H1 (cell line): ENCODE measurements around the gene MPND. TPM values are rescaled to one million over a fixed set of nuclear protein-coding genes. Genes with fewer than 3 reads are reported as not detected.

Source experiments
- CTCF ChIA-PET: fragments of 300-600 bp; sonication (Branson Sonifier 250); formaldehyde crosslinking; loops from one replicate; lab custom pipeline; 2021; ENCODE audit not compliant: partially characterized antibody; lab: Charles Lee
- POLR2A ChIA-PET: fragments of 300-600 bp; sonication (Branson Sonifier 250); formaldehyde crosslinking; loops from one replicate; lab custom pipeline; 2021; ENCODE audit warnings: inconsistent platforms; ENCODE audit not compliant: partially characterized antibody; lab: Charles Lee
- DNase-seq, 2 experiments: peaks; one replicate each; pipeline versions ENCODE4 v3.0.0 to v3.0.0-alpha.2; 2010 to 2022; ENCODE audit warnings: low spot score in 2 of 2, low read depth in 1 of 2, mixed read lengths in 1 of 2
- FAIRE-seq: peaks from 2 replicates; lab custom pipeline; 2011; peaks lifted over from hg19 to GRCh38; lab: Jason Lieb, UNC
- H2AFZ ChIP-seq: 2 replicates; pipeline ENCODE4 v1.8.1; 2012; ENCODE audit warnings: low read length, inconsistent platforms
- H2AK5ac ChIP-seq: 2 replicates; pipeline ENCODE4 v1.6.1; 2013; ENCODE audit warnings: low read depth, low read length
- H2BK120ac ChIP-seq: replicated peaks from 2 replicates; pipeline ENCODE3; 2013; ENCODE audit warnings: low read depth, low read length, inconsistent platforms
- H2BK12ac ChIP-seq: 2 replicates; pipeline ENCODE4 v1.6.1; 2013; ENCODE audit warnings: low read depth, low read length
- H2BK15ac ChIP-seq: 2 replicates; pipeline ENCODE4 v1.6.1; 2013; ENCODE audit warnings: low read length
- H2BK20ac ChIP-seq: 2 replicates; pipeline ENCODE4 v1.6.1; 2013; ENCODE audit warnings: low read length
- H2BK5ac ChIP-seq: 2 replicates; pipeline ENCODE4 v1.6.1; 2013; ENCODE audit warnings: low read depth, low read length
- H3K14ac ChIP-seq: 2 replicates; pipeline ENCODE4 v1.6.1; 2013; ENCODE audit warnings: inconsistent platforms; ENCODE audit not compliant: insufficient read length
- H3K18ac ChIP-seq: 2 replicates; pipeline ENCODE4 v1.6.1; 2013; ENCODE audit warnings: low read length; ENCODE audit errors: extremely low read depth
- H3K23ac ChIP-seq: 2 replicates; pipeline ENCODE4 v1.6.1; 2013; ENCODE audit warnings: inconsistent platforms; ENCODE audit not compliant: insufficient read length
- H3K23me2 ChIP-seq: 2 replicates; pipeline ENCODE4 v1.6.1; 2013; ENCODE audit warnings: low read depth, low read length
- H3K27ac ChIP-seq: 2 replicates; pipeline ENCODE4 v1.6.1; 2011; ENCODE audit warnings: low read depth, low read length, inconsistent platforms
- H3K27me3 ChIP-seq, 4 experiments: replicated peaks in 1 of 4; 1 replicate in 1 of 4; 2 replicates in 3 of 4; pipeline versions ENCODE4 v1.6.1 to v1.8.1; 2011 to 2013; ENCODE audit warnings: low read length in 3 of 4, mild to moderate bottlenecking in 3 of 4, inconsistent platforms in 2 of 4, mixed read lengths in 2 of 4, moderate library complexity in 1 of 4; ENCODE audit not compliant: control insufficient read depth in 3 of 4, insufficient read depth in 3 of 4; ENCODE audit errors: extremely low read depth in 1 of 4
- H3K36me3 ChIP-seq, 4 experiments: 2 replicates each; pipeline versions ENCODE4 v1.6.1 to v1.8.1; 2011 to 2013; ENCODE audit warnings: mild to moderate bottlenecking in 4 of 4, low read length in 3 of 4, moderate library complexity in 2 of 4, control low read depth in 1 of 4, inconsistent platforms in 1 of 4; ENCODE audit not compliant: insufficient read depth in 4 of 4, control insufficient read depth in 2 of 4
- H3K4ac ChIP-seq: replicated peaks from 2 replicates; pipeline ENCODE3; 2013; ENCODE audit warnings: low read length, low read depth, mixed read lengths, inconsistent platforms; ENCODE audit not compliant: insufficient read length
- H3K4me1 ChIP-seq, 4 experiments: replicated peaks in 1 of 4; 1 replicate in 1 of 4; 2 replicates in 3 of 4; pipeline versions ENCODE4 v1.6.1 to v1.8.1; 2011 to 2013; ENCODE audit warnings: low read length in 3 of 4, inconsistent platforms in 2 of 4, mixed read lengths in 1 of 4; ENCODE audit not compliant: insufficient read depth in 4 of 4, control insufficient read depth in 3 of 4
- H3K4me2 ChIP-seq, 2 experiments: 2 replicates each; pipeline versions ENCODE4 v1.6.1 to v1.8.1; 2011 to 2013; ENCODE audit warnings: low read depth in 2 of 2, low read length in 2 of 2, control low read depth in 1 of 2, inconsistent platforms in 1 of 2, mild to moderate bottlenecking in 1 of 2; ENCODE audit not compliant: insufficient read depth in 1 of 2
- H3K4me3 ChIP-seq, 4 experiments: fragments of 200-600, 300-600 bp in 1 of 4; sonication (generic), shearing (Covaris generic), sonication (Bioruptor Twin) in 1 of 4; 2 replicates each; pipeline versions ENCODE4 v1.5.1 to v1.8.1; 2011 to 2016; ENCODE audit warnings: low read length in 4 of 4, low read depth in 3 of 4, control low read depth in 2 of 4, inconsistent platforms in 2 of 4, mild to moderate bottlenecking in 2 of 4, mixed read lengths in 1 of 4, moderate library complexity in 1 of 4; ENCODE audit not compliant: insufficient read depth in 2 of 4; ENCODE audit errors: extremely low read depth in 1 of 4
- H3K56ac ChIP-seq: replicated peaks from 2 replicates; pipeline ENCODE3; 2013; ENCODE audit warnings: low read depth, mild to moderate bottlenecking, mixed read lengths, low read length, inconsistent platforms; ENCODE audit not compliant: insufficient read length
- H3K79me1 ChIP-seq: 2 replicates; pipeline ENCODE4 v1.6.1; 2013; ENCODE audit warnings: low read depth, low read length, control low read depth
- H3K79me2 ChIP-seq, 2 experiments: 2 replicates each; pipeline versions ENCODE4 v1.6.1 to v1.8.1; 2012 to 2013; ENCODE audit warnings: low read length in 2 of 2, mild to moderate bottlenecking in 2 of 2, inconsistent platforms in 1 of 2; ENCODE audit not compliant: insufficient read depth in 2 of 2, control insufficient read depth in 1 of 2
- H3K9ac ChIP-seq, 4 experiments: replicated peaks in 1 of 4; 1 replicate in 1 of 4; 2 replicates in 3 of 4; pipeline versions ENCODE4 v1.6.1 to v1.8.1; 2011 to 2013; ENCODE audit warnings: low read depth in 3 of 4, low read length in 3 of 4, control low read depth in 2 of 4, mild to moderate bottlenecking in 2 of 4, moderate library complexity in 2 of 4, inconsistent platforms in 1 of 4; ENCODE audit errors: extremely low read depth in 1 of 4
- H3K9me3 ChIP-seq, 2 experiments: 2 replicates each; pipeline versions ENCODE4 v1.6.1 to v1.8.1; 2012 to 2013; ENCODE audit warnings: mild to moderate bottlenecking in 2 of 2, moderate library complexity in 2 of 2, control low read depth in 1 of 2, inconsistent platforms in 1 of 2, low read depth in 1 of 2, low read length in 1 of 2, mixed read lengths in 1 of 2; ENCODE audit not compliant: insufficient read depth in 2 of 2
- H4K20me1 ChIP-seq, 2 experiments: replicated peaks in 1 of 2; 2 replicates each; pipeline versions ENCODE3 to v1.8.1; 2011 to 2013; ENCODE audit warnings: inconsistent platforms in 2 of 2, low read length in 2 of 2, mild to moderate bottlenecking in 1 of 2; ENCODE audit not compliant: insufficient read depth in 2 of 2, control insufficient read depth in 1 of 2
- H4K5ac ChIP-seq: 2 replicates; pipeline ENCODE4 v1.6.1; 2013; ENCODE audit warnings: low read length, low read depth, mixed read lengths, inconsistent platforms; ENCODE audit not compliant: insufficient read length
- H4K8ac ChIP-seq: 2 replicates; pipeline ENCODE4 v1.8.0; 2013; ENCODE audit warnings: mild to moderate bottlenecking, moderate library complexity, low read length, inconsistent platforms; ENCODE audit not compliant: insufficient read depth; ENCODE audit errors: extremely low read depth
- H4K91ac ChIP-seq: replicated peaks from 2 replicates; pipeline ENCODE3; 2013; ENCODE audit warnings: low read length, mixed read lengths, inconsistent platforms; ENCODE audit not compliant: insufficient read length
- ASH2L ChIP-seq: fragments of 200-600, 300-600 bp; sonication (generic); IDR thresholded peaks from one replicate; pipeline ENCODE4 v1.7.1; 2017; ENCODE audit warnings: low read length
- CHD1 ChIP-seq: IDR thresholded peaks from 2 replicates; pipeline ENCODE4 v1.6.1; 2012; ENCODE audit warnings: low read depth, low read length, improper control_type of control experiment
- CTCF ChIP-seq, 3 experiments: IDR thresholded peaks; 1 replicate in 2 of 3; 2 replicates in 1 of 3; pipeline versions ENCODE4 v1.5.1 to v1.6.1; 2011; ENCODE audit warnings: low read length in 3 of 3, mild to moderate bottlenecking in 3 of 3, inconsistent platforms in 2 of 3, low read depth in 1 of 3, moderate library complexity in 1 of 3; ENCODE audit not compliant: insufficient read depth in 1 of 3; ENCODE audit errors: control extremely low read depth in 1 of 3
- EGR1 ChIP-seq: IDR thresholded peaks from 2 replicates; pipeline ENCODE4 v1.6.1; 2011; ENCODE audit warnings: low read depth, low read length, borderline replicate concordance
- GABPA ChIP-seq: IDR thresholded peaks from 2 replicates; pipeline ENCODE4 v1.6.1; 2011; ENCODE audit warnings: mild to moderate bottlenecking, low read length, moderate library complexity, borderline replicate concordance; ENCODE audit not compliant: insufficient read depth
- KDM5A ChIP-seq: fragments of 200-600 bp; IDR thresholded peaks from 2 replicates; pipeline ENCODE4 v1.7.1; 2012; ENCODE audit warnings: mild to moderate bottlenecking, low read length, inconsistent platforms, mixed read lengths
- MAFK ChIP-seq: IDR thresholded peaks from 2 replicates; pipeline ENCODE4 v1.6.1; 2012; ENCODE audit warnings: low read depth, mild to moderate bottlenecking, improper control_type of control experiment, low read length
- PHF8 ChIP-seq: fragments of 200-600 bp; sonication (generic); conservative IDR thresholded peaks from 2 replicates; pipeline ENCODE4 v1.7.1; 2012; ENCODE audit warnings: low read depth, mild to moderate bottlenecking, inconsistent platforms, low read length, moderate library complexity
- RXRA ChIP-seq: IDR thresholded peaks from 2 replicates; pipeline ENCODE4 v1.6.1; 2011; ENCODE audit warnings: low read depth, mild to moderate bottlenecking, low read length, moderate library complexity; ENCODE audit not compliant: insufficient read depth
- SIN3A ChIP-seq, 2 experiments: IDR thresholded peaks in 1 of 2; conservative IDR thresholded peaks in 1 of 2; 2 replicates each; pipeline ENCODE4 v1.6.1; 2011 to 2012; ENCODE audit warnings: low read length in 2 of 2, improper control_type of control experiment in 1 of 2, low read depth in 1 of 2, mild to moderate bottlenecking in 1 of 2
- TAF1 ChIP-seq: IDR thresholded peaks from 2 replicates; pipeline ENCODE4 v1.6.1; 2011; ENCODE audit warnings: mild to moderate bottlenecking, low read depth, low read length
- TBP ChIP-seq: IDR thresholded peaks from 2 replicates; pipeline ENCODE4 v1.6.1; 2011; ENCODE audit warnings: low read depth, low read length, improper control_type of control experiment
- WGBS, 2 experiments: shearing (Covaris generic) in 1 of 2; methylation state at CpG; one replicate each; pipeline versions ENCODE4 v1.1.6 to v1.1.7; 2013 to 2015; ENCODE audit warnings: low lambda C conversion rate in 2 of 2, mixed read lengths in 2 of 2, inconsistent platforms in 1 of 2, low coverage in 1 of 2, missing lambda C conversion rate in 1 of 2; ENCODE audit not compliant: insufficient replicate concordance in 2 of 2, insufficient coverage in 1 of 2, insufficient read length in 1 of 2; ENCODE audit errors: extremely low coverage in 1 of 2, missing lambda C conversion rate in 1 of 2; 5-methylcytosine and 5-hydroxymethylcytosine counted together
- polyA plus RNA-seq, 7 experiments: library from polyadenylated mRNA; depleted of rRNA in 3 of 7; stranded (reverse) in 5 of 7; unstranded in 2 of 7; fragments of >200 nt in 5 of 7; fragments of 200-250 nt in 2 of 7; gene quantifications; 1 replicate in 5 of 7; 2 replicates in 1 of 7; 4 replicates in 1 of 7; pipeline versions ENCODE4 v1.2.1 to v1.2.3, GENCODE V29; 2011 to 2013; ENCODE audit warnings: missing spikeins in 2 of 7, mixed read lengths in 2 of 7
- total RNA-seq: library from RNA; stranded (reverse); fragmentation: NEBNext Ultra II Directional; extraction: Animal tissue kit (Norgen Biotek cat#: 25700); gene quantifications from 2 replicates; pipeline ENCODE4 v1.2.1, GENCODE V29; 2021

Gene MPND
- total and polyA plus RNA-seq, 2 of the 8 experiments (the other 6 are each of a cell fraction or from before 2014, with no cell fraction given): 22.9 to 27.7 TPM

- H3K4me1 ChIP-seq: peaks cover 0 to 2% (median 0%) of the 10 kb centered on the region in 4 experiments; a peak in 1 of 7 replicates
- H2BK120ac ChIP-seq: no peak overlapping the region
- 90% methylated on average over 9 of the region's 9 CpGs; no CpG with 5 or more reads in 1 of the 2 experiments for WGBS, 2 experiments
- no peak overlapping the region for H3K4me3 ChIP-seq
- H2BK5ac ChIP-seq: no peak overlapping the region
- CTCF ChIA-PET: interaction anchor here (1.0 to 20.4 kb wide), 2 partner anchors 15 to 79 kb away, joined by 3 to 311 read pairs; partner anchors contain the start of gene SHD
- peaks cover 0 to 23% (median 9%) of the 10 kb centered on the region in 4 experiments; a peak in 6 of 8 replicates for H3K36me3 ChIP-seq
- no peak overlapping the region for H4K8ac ChIP-seq
- H3K23ac ChIP-seq: no peak overlapping the region
- FAIRE-seq (no peak), DNase-seq (no peak)
- no peak overlapping the region for H3K56ac ChIP-seq
- H3K9ac ChIP-seq: no peak overlapping the region
- no peak overlapping the region for H4K5ac ChIP-seq
- H4K91ac ChIP-seq: no peak overlapping the region
- H3K79me1 ChIP-seq: no peaks in the 10 kb centered on the region
- no peak overlapping the region for H3K14ac ChIP-seq
- POLR2A ChIA-PET: no interaction called here
- H2AFZ ChIP-seq: no peak overlapping the region
- H2BK12ac ChIP-seq: no peak overlapping the region
- H2BK15ac ChIP-seq: no peak overlapping the region
- H3K18ac ChIP-seq: no peak overlapping the region
- no peak overlapping the region for H3K27ac ChIP-seq
- peaks cover 0 to 11% of the 10 kb centered on the region in 2 experiments for H4K20me1 ChIP-seq
- H2BK20ac ChIP-seq: no peak overlapping the region
- H3K23me2 ChIP-seq: no peaks in the 10 kb centered on the region
- H3K4me2 ChIP-seq: no peak overlapping the region
- no peaks in the 10 kb centered on the region for H3K9me3 ChIP-seq
- H3K27me3 ChIP-seq: no peaks in the 10 kb centered on the region
- H3K4ac ChIP-seq: no peak overlapping the region
- no peak overlapping the region for H2AK5ac ChIP-seq
- no peaks in the 10 kb centered on the region for H3K79me2 ChIP-seq
- TF ChIP-seq SIN3A (conservative IDR thresholded peaks at IDR 0.05 in 1 of 2, IDR thresholded peaks at IDR 0.05 in 1 of 2; ENCODE audit: low read depth in 1 of 2, low read length in 2 of 2): no peak
- TF ChIP-seq CTCF (IDR thresholded peaks at IDR 0.05; ENCODE audit: control extremely low read depth in 1 of 3, insufficient read depth in 1 of 3, low read depth in 1 of 3, low read length in 3 of 3): no peak
- no peak for TF ChIP-seq MAFK
- TF ChIP-seq GABPA: no peak
- no peak for TF ChIP-seq TAF1
- no peak for TF ChIP-seq RXRA
- TF ChIP-seq CHD1: no peak
- TF ChIP-seq EGR1: no peak
- TF ChIP-seq ASH2L: no peak
- no peak for TF ChIP-seq KDM5A
- TF ChIP-seq PHF8: no peak
- TF ChIP-seq TBP: no peak
Measured at GRCh38 chr19:4350726-4351125, 7.4 kb downstream of the MPND start.
